ENCODE results near the gene MAD1L1. TPM values are rescaled to one million over a fixed set of nuclear protein-coding genes. Genes with fewer than 3 reads are reported as not detected.

The MAD1L1 gene
- total RNA-seq, 2 experiments from 2014 or later = 58.3 to 65.3 TPM

- no TSS peak for BruUV-seq (replicated peaks)
- H3K4me3 ChIP-seq (ENCODE audit: low read depth, low read length, poor library complexity, severe bottlenecking) = peak overlapping the region; percentile 29
- DNase-seq (ENCODE audit: low spot score) = peak; percentile 58
- no peaks in the 10 kb centered on the region for H3K79me2 ChIP-seq (ENCODE audit: insufficient read depth, low read depth, low read length)
- H2AFZ ChIP-seq (ENCODE audit: low read length) = peak overlapping the region; percentile 8; the same call in 1 of the 2 replicates
- no peak for TF ChIP-seq EZH2phosphoT487 (IDR thresholded peaks at IDR 0.05; ENCODE audit: borderline replicate concordance, low read depth, low read length)
- TF ChIP-seq, protein P1, sequence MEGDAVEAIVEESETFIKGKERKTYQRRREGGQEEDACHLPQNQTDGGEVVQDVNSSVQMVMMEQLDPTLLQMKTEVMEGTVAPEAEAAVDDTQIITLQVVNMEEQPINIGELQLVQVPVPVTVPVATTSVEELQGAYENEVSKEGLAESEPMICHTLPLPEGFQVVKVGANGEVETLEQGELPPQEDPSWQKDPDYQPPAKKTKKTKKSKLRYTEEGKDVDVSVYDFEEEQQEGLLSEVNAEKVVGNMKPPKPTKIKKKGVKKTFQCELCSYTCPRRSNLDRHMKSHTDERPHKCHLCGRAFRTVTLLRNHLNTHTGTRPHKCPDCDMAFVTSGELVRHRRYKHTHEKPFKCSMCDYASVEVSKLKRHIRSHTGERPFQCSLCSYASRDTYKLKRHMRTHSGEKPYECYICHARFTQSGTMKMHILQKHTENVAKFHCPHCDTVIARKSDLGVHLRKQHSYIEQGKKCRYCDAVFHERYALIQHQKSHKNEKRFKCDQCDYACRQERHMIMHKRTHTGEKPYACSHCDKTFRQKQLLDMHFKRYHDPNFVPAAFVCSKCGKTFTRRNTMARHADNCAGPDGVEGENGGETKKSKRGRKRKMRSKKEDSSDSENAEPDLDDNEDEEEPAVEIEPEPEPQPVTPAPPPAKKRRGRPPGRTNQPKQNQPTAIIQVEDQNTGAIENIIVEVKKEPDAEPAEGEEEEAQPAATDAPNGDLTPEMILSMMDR (conservative IDR thresholded peaks at IDR 0.05; ENCODE audit: low read length) = peak; percentile 59; the same call in 1 of the 2 replicates
- ChIA-PET POLR2A (interaction anchor here (0.5 to 2.1 kb wide), 5 partner anchors 10 to 333 kb away, joined by 4 to 12 read pairs (median 5); no protein-coding TSS in a partner anchor), CTCF (ENCODE audit: unreplicated experiment) (interaction anchor here (0.6 to 1.2 kb wide), 4 partner anchors 58 to 133 kb away, joined by 3 read pairs; no protein-coding TSS in a partner anchor)
- H3K9me2 ChIP-seq (ENCODE audit: insufficient read depth, low read length) = no peaks in the 10 kb centered on the region
- H4K20me1 ChIP-seq (ENCODE audit: insufficient read depth, low read length) = no peaks in the 10 kb centered on the region
- H3K36me3 ChIP-seq (ENCODE audit: insufficient read depth, low read length) = no peaks in the 10 kb centered on the region
- H3K27ac ChIP-seq (ENCODE audit: low read depth, low read length, poor library complexity, severe bottlenecking) = peak overlapping the region; percentile 83
- intact Hi-C loops (cut with micrococcal nuclease; ENCODE audit: unreplicated experiment) = no loop called here
- no peaks in the 10 kb centered on the region for H3K9me3 ChIP-seq (ENCODE audit: low read length)
- peaks cover 40% of the 10 kb centered on the region for H3K4me1 ChIP-seq (ENCODE audit: insufficient read depth, low read length, poor library complexity, severe bottlenecking)
- peak overlapping the region; percentile 84 for H3K4me2 ChIP-seq (ENCODE audit: low read length)
Observed at GRCh38 chr7:2099048-2099957, 133.4 kb downstream of the MAD1L1 start.

- no peak for DNase-seq (ENCODE audit: low spot score)
- Histone ChIP-seq H4K20me1 (ENCODE audit: insufficient read depth, low read length) (no peaks in the 10 kb centered on the region), H3K4me2 (ENCODE audit: low read length) (no peak overlapping the region), H3K4me1 (ENCODE audit: insufficient read depth, low read length, poor library complexity, severe bottlenecking) (peaks cover 32% of the 10 kb centered on the region), H3K36me3 (ENCODE audit: insufficient read depth, low read length) (no peaks in the 10 kb centered on the region), H3K79me2 (ENCODE audit: insufficient read depth, low read depth, low read length) (no peaks in the 10 kb centered on the region), H3K9me3 (ENCODE audit: low read length) (no peaks in the 10 kb centered on the region), H3K27ac (ENCODE audit: low read depth, low read length, poor library complexity, severe bottlenecking) (no peak overlapping the region), H2AFZ (ENCODE audit: low read length) (no peak overlapping the region), H3K4me3 (ENCODE audit: low read depth, low read length, poor library complexity, severe bottlenecking) (no peak overlapping the region), H3K9me2 (ENCODE audit: insufficient read depth, low read length) (no peaks in the 10 kb centered on the region)
- BruUV-seq (replicated peaks) = no TSS peak
- CTCF ChIA-PET (ENCODE audit: unreplicated experiment) = no interaction called here
- POLR2A ChIA-PET = no interaction called here
- TF ChIP-seq, protein P1 (conservative IDR thresholded peaks at IDR 0.05; ENCODE audit: low read length) = no peak
- no peak for TF ChIP-seq EZH2phosphoT487 (IDR thresholded peaks at IDR 0.05; ENCODE audit: borderline replicate concordance, low read depth, low read length)
- intact Hi-C loops (cut with micrococcal nuclease; ENCODE audit: unreplicated experiment) = no loop called here
Observed at GRCh38 chr7:2098496-2098895, 134.2 kb downstream of the MAD1L1 start.

DNA sequence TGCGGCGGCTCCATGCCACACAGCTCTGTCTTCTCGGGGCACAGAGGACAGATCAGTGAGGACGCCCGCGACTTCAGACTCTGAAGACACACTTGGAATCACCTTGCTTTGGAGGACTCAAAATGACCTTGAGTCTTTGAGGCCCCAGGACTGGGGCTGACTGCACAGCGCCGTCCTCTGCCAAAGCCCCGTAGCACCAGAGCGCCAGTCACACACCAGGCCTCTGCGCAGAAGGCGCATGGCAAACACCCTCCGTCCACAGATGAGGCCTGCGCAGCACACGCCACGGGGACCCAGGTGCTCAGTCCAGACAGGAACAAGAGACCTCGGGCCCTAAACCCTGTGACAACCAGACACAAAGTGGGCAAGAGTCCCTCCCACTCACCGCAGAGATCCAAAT is 134.7 kb downstream of the MAD1L1 start:
- no peaks in the 10 kb centered on the region for H3K79me2 ChIP-seq (ENCODE audit: insufficient read depth, low read depth, low read length)
- no peaks in the 10 kb centered on the region for H3K9me3 ChIP-seq (ENCODE audit: low read length)
- intact Hi-C loops (cut with micrococcal nuclease; ENCODE audit: unreplicated experiment) = no loop called here
- no peak for DNase-seq (ENCODE audit: low spot score)
- peaks cover 29% of the 10 kb centered on the region for H3K4me1 ChIP-seq (ENCODE audit: insufficient read depth, low read length, poor library complexity, severe bottlenecking)
- no peak overlapping the region for H3K4me2 ChIP-seq (ENCODE audit: low read length)
- ChIA-PET POLR2A (no interaction called here), CTCF (ENCODE audit: unreplicated experiment) (no interaction called here)
- BruUV-seq (replicated peaks) = no TSS peak
- no peaks in the 10 kb centered on the region for H3K9me2 ChIP-seq (ENCODE audit: insufficient read depth, low read length)
- H3K36me3 ChIP-seq (ENCODE audit: insufficient read depth, low read length) = no peaks in the 10 kb centered on the region
- no peak overlapping the region for H3K27ac ChIP-seq (ENCODE audit: low read depth, low read length, poor library complexity, severe bottlenecking)
- TF ChIP-seq EZH2phosphoT487 (IDR thresholded peaks at IDR 0.05; ENCODE audit: borderline replicate concordance, low read depth, low read length) = no peak
- TF ChIP-seq, protein P1 (conservative IDR thresholded peaks at IDR 0.05; ENCODE audit: low read length) = no peak
- H3K4me3 ChIP-seq (ENCODE audit: low read depth, low read length, poor library complexity, severe bottlenecking) = no peak overlapping the region
- H4K20me1 ChIP-seq (ENCODE audit: insufficient read depth, low read length) = no peaks in the 10 kb centered on the region
- H2AFZ ChIP-seq (ENCODE audit: low read length) = no peak overlapping the region

Data from OCI-LY7 (cell line).